Rectal smooth muscle tissue (tissue), 1 donor: ENCODE data around the gene STRN4.
"Not testable (repeated sequence)": the region's sequence is repeated elsewhere in the genome, so short reads cannot be mapped to it uniquely, and the experiment has no call there.

Experiments
- H3K27ac ChIP-seq: one replicate; pipeline ENCODE4 v1.7.0; 2013; ENCODE audit warnings: low read depth, low read length, inconsistent platforms
- H3K27me3 ChIP-seq: one replicate; pipeline ENCODE4 v1.7.0; 2013; ENCODE audit warnings: low read length; ENCODE audit not compliant: control insufficient read depth, insufficient read depth
- H3K36me3 ChIP-seq: one replicate; pipeline ENCODE4 v1.7.0; 2013; ENCODE audit warnings: low read length; ENCODE audit not compliant: control insufficient read depth, insufficient read depth
- H3K4me1 ChIP-seq: one replicate; pipeline ENCODE4 v1.7.0; 2013; ENCODE audit warnings: low read length; ENCODE audit not compliant: control insufficient read depth, insufficient read depth
- H3K4me3 ChIP-seq: one replicate; pipeline ENCODE4 v1.7.0; 2013; ENCODE audit warnings: low read length
- H3K9ac ChIP-seq: one replicate; pipeline ENCODE4 v1.7.0; 2013; ENCODE audit warnings: low read length

Gene STRN4

DNA sequence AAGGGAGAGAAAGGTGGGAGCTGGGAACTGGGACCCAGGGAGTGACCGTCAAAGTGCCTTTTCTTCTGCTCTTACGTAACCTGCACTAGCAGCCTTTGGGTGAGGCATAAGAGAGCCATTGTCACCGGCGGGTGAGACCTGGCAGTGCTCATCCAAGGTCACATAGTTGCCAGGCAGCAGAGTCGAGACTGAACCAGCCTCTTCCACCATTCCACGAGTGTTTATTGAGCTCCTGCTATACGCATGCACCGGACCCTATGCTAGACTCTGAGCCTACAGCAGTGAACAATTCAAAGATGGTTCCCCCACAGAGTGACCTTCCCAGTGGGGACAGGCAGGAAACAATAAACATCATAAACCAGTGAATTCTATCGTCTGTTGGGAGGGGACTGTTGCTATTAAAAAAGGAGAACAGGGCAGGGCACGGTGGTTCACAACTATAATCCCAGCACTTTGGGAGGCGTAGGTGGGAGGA lies 18.6 kb upstream of the STRN4 start:
- no peak overlapping the region for H3K9ac ChIP-seq

DNA sequence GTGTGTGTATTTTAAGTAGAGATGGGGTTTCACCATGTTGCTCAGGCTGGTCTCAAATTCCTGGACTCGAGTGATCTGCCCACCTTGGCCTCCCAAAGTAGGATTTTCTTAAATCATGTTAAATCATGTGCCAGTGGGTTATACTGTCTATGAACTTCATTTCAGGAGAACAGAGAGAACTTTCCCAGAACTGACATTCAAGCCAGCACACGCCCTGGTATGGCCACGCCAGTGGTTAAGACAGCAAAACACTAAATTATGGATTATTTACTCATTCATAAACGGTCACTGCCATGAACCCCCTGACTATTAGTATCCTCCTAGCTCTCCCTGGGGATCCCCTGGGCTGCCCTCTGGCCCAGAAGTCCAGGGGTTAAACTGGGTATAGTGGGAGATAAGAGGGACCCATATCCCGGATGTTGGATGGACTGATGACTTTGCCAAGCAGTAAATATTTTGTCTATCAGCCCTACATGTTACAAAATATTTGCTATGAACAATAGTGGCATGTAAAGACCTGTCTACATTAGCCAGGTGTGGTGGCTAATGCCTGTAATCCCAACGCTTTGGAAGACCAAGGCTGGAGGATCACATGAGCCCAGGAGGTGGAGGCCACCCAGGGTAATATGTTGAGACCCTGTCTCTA lies 16.1 kb upstream of the STRN4 start:
- no peak overlapping the region for H3K27ac ChIP-seq
- H3K4me3 ChIP-seq: no peak overlapping the region

More for the DNA sequence above, 18.6 kb upstream of the STRN4 start:
- Histone ChIP-seq H3K4me3 (no peak overlapping the region), H3K27ac (no peak overlapping the region), H3K27me3 (no peaks in the 10 kb centered on the region), H3K36me3 (no peaks in the 10 kb centered on the region), H3K4me1 (no peaks in the 10 kb centered on the region)

DNA sequence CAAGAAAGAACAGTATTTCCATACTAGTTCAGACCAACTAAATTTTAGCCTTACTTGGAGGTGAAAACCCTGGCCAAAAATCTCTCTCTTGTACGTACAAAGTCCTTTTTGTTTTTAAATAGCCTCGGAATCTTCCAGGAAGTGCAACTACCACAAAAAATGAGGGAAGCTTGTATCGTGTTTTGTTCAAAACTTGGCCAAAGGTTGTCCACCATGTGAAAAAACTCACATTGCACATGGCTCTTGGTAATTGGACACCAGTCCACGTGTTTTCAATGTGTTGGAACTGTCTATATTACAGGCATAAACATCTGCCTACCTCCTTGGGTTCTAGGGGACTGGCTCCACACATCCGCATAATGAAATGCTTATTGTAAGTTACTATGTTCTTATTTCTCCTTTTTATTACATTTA lies 15.2 kb upstream of the STRN4 start:
- Histone ChIP-seq H3K4me3 (no peak overlapping the region), H3K27me3 (no peaks in the 10 kb centered on the region), H3K27ac (no peak overlapping the region), H3K36me3 (peaks cover 2% of the 10 kb centered on the region), H3K9ac (no peak overlapping the region), H3K4me1 (no peaks in the 10 kb centered on the region)

More for the DNA sequence above, 16.1 kb upstream of the STRN4 start:
- no peaks in the 10 kb centered on the region for H3K27me3 ChIP-seq
- H3K4me1 ChIP-seq: no peaks in the 10 kb centered on the region
- peaks cover 2% of the 10 kb centered on the region for H3K36me3 ChIP-seq
- no peak overlapping the region for H3K9ac ChIP-seq

DNA sequence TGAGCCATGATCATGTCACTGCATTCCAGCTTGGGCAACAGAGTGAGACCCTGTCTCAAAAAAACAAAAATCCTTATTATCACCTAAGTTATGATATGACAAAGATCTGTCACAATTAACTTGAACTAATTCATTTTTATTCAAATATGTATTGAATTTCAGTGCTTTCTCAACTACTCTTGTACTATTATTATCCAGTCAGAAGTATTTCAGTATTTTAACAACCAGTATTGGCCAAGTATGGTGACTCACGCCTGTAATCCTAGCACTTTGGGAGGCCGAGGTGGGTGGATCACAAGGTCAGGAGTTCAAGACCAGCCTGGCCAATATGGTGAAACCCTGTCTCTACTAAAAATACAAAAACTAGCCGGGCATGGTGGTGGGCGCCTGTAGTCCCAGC lies 14.6 kb upstream of the STRN4 start:
- not testable (repeated sequence) for H3K4me3 ChIP-seq, H3K4me1 ChIP-seq, H3K9ac ChIP-seq, H3K36me3 ChIP-seq, H3K27me3 ChIP-seq
- peak overlapping the region; percentile 28 for H3K27ac ChIP-seq

DNA sequence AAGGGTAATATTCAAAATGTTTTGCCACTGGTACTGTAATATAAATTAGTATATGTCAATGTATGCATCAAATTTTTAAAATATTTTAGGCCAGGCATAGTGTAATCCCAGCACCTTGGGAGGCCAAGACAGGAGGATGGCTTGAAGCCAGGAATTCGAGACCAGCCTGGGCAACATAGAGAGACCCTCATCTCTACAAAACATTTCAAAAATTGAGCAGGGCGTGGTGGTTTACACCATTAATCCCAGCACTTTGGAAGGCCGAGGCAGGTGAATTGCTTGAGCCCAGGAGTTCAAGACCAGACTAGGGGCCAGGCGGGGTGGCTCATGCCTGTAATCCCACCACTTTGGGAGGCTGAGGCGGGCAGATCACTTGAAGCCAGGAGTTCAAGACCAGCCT lies 14.1 kb upstream of the STRN4 start:
- no peak overlapping the region for H3K4me3 ChIP-seq
- no peaks in the 10 kb centered on the region for H3K4me1 ChIP-seq
- H3K36me3 ChIP-seq: peaks cover 2% of the 10 kb centered on the region
- H3K27ac ChIP-seq: peak overlapping the region; percentile 28
- H3K27me3 ChIP-seq: no peaks in the 10 kb centered on the region
- H3K9ac ChIP-seq: no peak overlapping the region

DNA sequence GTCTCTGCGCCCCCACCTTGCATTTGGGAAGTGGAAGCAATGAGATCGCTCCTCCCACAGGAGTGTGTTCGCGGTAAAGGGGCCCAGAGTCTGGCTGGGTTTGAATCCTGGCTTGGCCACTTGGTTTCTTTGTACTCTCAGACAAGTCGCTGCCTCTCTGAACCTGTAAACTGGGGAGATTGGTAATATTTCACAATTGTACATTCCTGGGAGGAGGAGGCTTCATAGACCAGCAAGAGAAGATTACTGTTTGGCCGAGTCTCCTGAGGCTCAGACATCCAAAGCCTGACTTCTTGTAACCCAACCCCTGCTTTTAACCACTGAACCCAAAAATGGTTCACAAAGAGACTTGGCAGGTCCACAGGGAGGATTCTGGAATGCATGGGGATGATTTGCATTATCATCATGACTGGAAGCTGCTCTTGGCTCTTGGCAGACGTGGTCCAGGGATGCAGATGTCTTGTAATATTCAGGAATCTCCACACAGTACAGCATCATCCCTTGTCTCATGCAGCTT lies 13.6 kb upstream of the STRN4 start:
- H3K4me1 ChIP-seq: no peaks in the 10 kb centered on the region
- H3K9ac ChIP-seq: no peak overlapping the region
- H3K27ac ChIP-seq: peak overlapping the region; percentile 45
- no peaks in the 10 kb centered on the region for H3K27me3 ChIP-seq
- H3K36me3 ChIP-seq: peaks cover 2% of the 10 kb centered on the region
- H3K4me3 ChIP-seq: no peak overlapping the region

DNA sequence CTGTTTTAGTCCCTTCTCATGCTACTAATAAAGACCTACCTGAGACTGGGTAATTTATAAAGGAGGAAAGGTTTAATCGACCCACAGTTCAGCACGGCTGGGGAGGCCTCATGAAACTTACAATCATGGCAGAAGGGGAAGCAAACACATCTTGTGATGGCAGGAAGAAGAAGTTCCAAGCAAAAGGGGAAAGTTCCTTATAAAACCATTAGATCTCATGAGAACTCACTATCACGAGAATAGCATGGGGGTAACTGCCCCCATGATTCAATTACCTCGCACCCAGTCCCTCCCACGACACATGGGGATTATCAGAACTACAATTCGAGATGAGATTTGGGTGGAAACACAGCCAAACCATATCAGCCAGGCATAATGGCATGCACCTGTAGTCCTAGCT lies 13.0 kb upstream of the STRN4 start:
- H3K4me1 ChIP-seq: no peaks in the 10 kb centered on the region
- H3K4me3 ChIP-seq: no peak overlapping the region
- H3K36me3 ChIP-seq: peaks cover 2% of the 10 kb centered on the region
- H3K27me3 ChIP-seq: no peaks in the 10 kb centered on the region
- H3K27ac ChIP-seq: no peak overlapping the region
- H3K9ac ChIP-seq: no peak overlapping the region

DNA sequence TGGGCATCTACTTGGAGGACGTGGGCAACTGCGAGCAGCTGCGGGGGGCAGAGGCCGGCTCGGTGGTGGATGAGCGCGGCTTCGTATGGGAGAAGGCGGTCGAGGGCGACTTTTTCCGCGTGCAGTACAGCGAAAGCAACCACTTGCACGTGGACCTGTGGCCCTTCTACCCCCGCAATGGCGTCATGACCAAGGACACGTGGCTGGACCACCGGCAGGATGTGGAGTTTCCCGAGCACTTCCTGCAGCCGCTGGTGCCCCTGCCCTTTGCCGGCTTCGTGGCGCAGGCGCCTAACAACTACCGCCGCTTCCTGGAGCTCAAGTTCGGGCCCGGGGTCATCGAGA lies 10.3 kb upstream of the STRN4 start:
- H3K27ac ChIP-seq: no peak overlapping the region

DNA sequence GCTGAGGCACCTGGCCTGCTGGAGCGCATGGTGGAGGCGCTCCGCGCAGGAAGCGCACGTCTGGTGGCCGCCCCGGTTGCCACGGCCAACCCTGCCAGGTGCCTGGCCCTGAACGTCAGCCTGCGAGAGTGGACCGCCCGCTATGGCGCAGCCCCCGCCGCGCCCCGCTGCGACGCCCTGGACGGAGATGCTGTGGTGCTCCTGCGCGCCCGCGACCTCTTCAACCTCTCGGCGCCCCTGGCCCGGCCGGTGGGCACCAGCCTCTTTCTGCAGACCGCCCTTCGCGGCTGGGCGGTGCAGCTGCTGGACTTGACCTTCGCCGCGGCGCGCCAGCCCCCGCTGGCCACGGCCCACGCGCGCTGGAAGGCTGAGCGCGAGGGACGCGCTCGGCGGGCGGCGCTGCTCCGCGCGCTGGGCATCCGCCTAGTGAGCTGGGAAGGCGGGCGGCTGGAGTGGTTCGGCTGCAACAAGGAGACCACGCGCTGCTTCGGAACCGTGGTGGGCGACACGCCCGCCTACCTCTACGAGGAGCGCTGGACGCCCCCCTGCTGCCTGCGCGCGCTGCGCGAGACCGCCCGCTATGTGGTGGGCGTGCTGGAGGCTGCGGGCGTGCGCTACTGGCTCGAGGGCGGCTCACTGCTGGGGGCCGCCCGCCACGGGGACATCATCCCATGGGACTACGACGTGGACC lies 9.7 kb upstream of the STRN4 start:
- H3K27ac ChIP-seq: no peak overlapping the region
- H3K36me3 ChIP-seq: peaks cover 2% of the 10 kb centered on the region
- H3K4me3 ChIP-seq: no peak overlapping the region
- H3K9ac ChIP-seq: no peak overlapping the region
- no peaks in the 10 kb centered on the region for H3K4me1 ChIP-seq
- H3K27me3 ChIP-seq: no peaks in the 10 kb centered on the region

More for the DNA sequence above, 10.3 kb upstream of the STRN4 start:
- Histone ChIP-seq H3K4me1 (no peaks in the 10 kb centered on the region), H3K27me3 (no peaks in the 10 kb centered on the region), H3K9ac (no peak overlapping the region), H3K4me3 (no peak overlapping the region), H3K36me3 (peaks cover 2% of the 10 kb centered on the region)

DNA sequence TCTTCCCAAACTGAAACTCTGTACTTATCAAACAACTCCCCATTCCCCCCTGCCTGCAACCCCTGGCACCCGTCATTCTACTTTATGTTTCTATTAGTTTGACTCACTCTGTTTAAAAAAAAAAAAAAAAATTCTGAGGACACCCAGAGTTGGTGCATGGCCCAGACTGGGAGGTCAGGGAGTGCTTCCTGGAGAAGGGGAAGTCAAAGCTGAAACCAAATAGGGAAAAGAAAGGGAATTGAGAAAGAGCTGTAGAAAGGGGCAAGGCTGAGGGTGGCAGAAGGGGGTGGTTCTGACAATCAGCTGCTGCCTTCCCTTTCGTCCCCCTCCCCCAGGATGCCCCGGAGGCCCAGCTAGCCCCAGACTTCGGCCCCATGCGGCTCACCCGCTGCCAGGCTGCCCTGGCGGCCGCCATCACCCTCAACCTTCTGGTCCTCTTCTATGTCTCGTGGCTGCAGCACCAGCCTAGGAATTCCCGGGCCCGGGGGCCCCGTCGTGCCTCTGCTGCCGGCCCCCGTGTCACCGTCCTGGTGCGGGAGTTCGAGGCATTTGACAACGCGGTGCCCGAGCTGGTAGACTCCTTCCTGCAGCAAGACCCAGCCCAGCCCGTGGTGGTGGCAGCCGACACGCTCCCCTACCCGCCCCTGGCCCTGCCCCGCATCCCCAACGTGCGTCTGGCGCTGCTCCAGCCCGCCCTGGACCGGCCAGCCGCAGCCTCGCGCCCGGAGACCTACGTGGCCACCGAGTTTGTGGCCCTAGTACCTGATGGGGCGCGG lies 9.0 kb upstream of the STRN4 start:
- peaks cover 2% of the 10 kb centered on the region for H3K36me3 ChIP-seq
- no peak overlapping the region for H3K9ac ChIP-seq
- H3K27ac ChIP-seq: peak overlapping the region; percentile 32
- H3K4me1 ChIP-seq: no peaks in the 10 kb centered on the region
- no peak overlapping the region for H3K4me3 ChIP-seq
- no peaks in the 10 kb centered on the region for H3K27me3 ChIP-seq

DNA sequence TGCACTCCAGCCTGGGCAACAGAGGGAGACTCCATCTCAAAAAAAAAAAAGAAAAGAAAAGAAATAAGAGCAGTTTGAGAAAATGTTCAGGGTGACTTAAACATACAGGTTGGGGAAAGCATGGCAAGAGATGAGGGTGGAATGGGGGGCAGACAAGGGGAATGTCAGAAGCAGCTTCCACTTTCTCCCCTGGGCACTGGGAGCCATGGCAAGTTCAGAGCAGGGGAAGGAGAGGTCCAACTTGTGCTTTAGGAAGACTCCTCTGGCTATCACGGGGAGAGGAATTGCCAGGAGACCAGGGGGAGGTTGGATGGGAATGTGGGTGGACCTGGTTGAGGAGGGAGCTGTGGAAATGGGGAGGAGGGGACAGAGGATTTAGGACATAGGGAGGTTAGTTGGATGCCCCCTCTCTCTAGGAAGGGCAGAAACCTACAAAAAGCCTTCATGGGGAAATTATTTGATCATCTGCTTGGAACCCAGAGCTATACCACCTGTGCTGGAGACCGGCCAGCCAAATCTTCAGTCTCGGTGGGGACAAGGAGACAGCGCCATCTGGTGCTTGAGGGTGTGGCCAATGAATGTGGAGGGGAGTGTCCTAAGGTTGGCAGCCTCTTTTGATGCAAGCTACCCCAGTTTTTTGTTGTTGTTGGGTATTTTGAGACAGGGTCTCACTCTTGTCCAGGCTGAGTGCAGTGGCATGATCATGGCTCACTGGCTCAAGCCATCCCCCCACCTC lies 7.3 kb upstream of the STRN4 start:
- no peak overlapping the region for H3K9ac ChIP-seq

More for the DNA sequence above, 7.3 kb upstream of the STRN4 start:
- H3K4me3 ChIP-seq: no peak overlapping the region
- no peaks in the 10 kb centered on the region for H3K27me3 ChIP-seq
- H3K36me3 ChIP-seq: peaks cover 6% of the 10 kb centered on the region
- H3K4me1 ChIP-seq: no peaks in the 10 kb centered on the region
- no peak overlapping the region for H3K27ac ChIP-seq
